SU-DHL-6 (cell line): ENCODE data around the gene ALOXE3.

ENCODE experiments used
- CTCF ChIP-seq: fragments of 200-600 bp; sonication (generic); IDR thresholded peaks from one replicate; pipeline ENCODE4 v1.5.1; 2017; ENCODE audit warnings: antibody characterized with exemption, mild to moderate bottlenecking, low read length, moderate library complexity; ENCODE audit not compliant: insufficient read depth, poor library complexity, severe bottlenecking
- EZH2phosphoT487 ChIP-seq: fragments of 200-600 bp; sonication (generic), shearing (Covaris generic); conservative IDR thresholded peaks from 2 replicates; pipeline ENCODE4 v1.6.1; 2018; ENCODE audit warnings: mild to moderate bottlenecking, antibody characterized with exemption, low read length, moderate library complexity, mixed read lengths

GRCh38 chr17:8140065-8141029 is 22.0 kb upstream of the ALOXE3 start:
- TF ChIP-seq CTCF = no peak
- no peak for TF ChIP-seq EZH2phosphoT487
